Measurements from ENCODE around the gene KRT7.

KRT7 gene

GRCh38 chr12:52270541-52271070 lies 37.6 kb downstream of the KRT7 start:
- Histone ChIP-seq H3K4me3 (ENCODE audit: low read depth in 1 of 2, low read length in 2 of 2) (no peak overlapping the region), H3K4me1 (ENCODE audit: control insufficient read depth in 1 of 2, insufficient read depth in 2 of 2, low read length in 2 of 2) (no peaks in the 10 kb centered on the region), H3K9me3 (ENCODE audit: control insufficient read depth in 1 of 2, low read length in 2 of 2) (no peaks in the 10 kb centered on the region), H3K36me3 (ENCODE audit: control insufficient read depth in 1 of 2, insufficient read depth in 2 of 2, low read length in 2 of 2) (no peaks in the 10 kb centered on the region), H3K27me3 (ENCODE audit: low read depth, low read length) (no peaks in the 10 kb centered on the region), H3K27ac (ENCODE audit: low read length) (no peak overlapping the region)

GRCh38 chr12:52271158-52271557 lies 38.1 kb downstream of the KRT7 start:
- H3K27me3 ChIP-seq (ENCODE audit: low read depth, low read length): no peaks in the 10 kb centered on the region
- no peak overlapping the region for H3K4me3 ChIP-seq (ENCODE audit: low read depth in 1 of 2, low read length in 2 of 2)
- H3K4me1 ChIP-seq (ENCODE audit: control insufficient read depth in 1 of 2, insufficient read depth in 2 of 2, low read length in 2 of 2): no peaks in the 10 kb centered on the region
- H3K27ac ChIP-seq (ENCODE audit: low read length): no peak overlapping the region
- H3K9me3 ChIP-seq (ENCODE audit: control insufficient read depth in 1 of 2, low read length in 2 of 2): no peaks in the 10 kb centered on the region
- H3K36me3 ChIP-seq (ENCODE audit: control insufficient read depth in 1 of 2, insufficient read depth in 2 of 2, low read length in 2 of 2): no peaks in the 10 kb centered on the region

- Histone ChIP-seq H3K4me1 (ENCODE audit: control insufficient read depth in 1 of 2, insufficient read depth in 2 of 2, low read length in 2 of 2) (peaks cover 0 to 4% of the 10 kb centered on the region in 2 donors), H3K36me3 (ENCODE audit: control insufficient read depth in 1 of 2, insufficient read depth in 2 of 2, low read length in 2 of 2) (no peaks in the 10 kb centered on the region), H3K4me3 (ENCODE audit: low read depth in 1 of 2, low read length in 2 of 2) (no peak within 1 kb of the TSS), H3K27me3 (ENCODE audit: low read depth, low read length) (peaks cover 5% of the 10 kb centered on the region), H3K9me3 (ENCODE audit: control insufficient read depth in 1 of 2, low read length in 2 of 2) (no peaks in the 10 kb centered on the region), H3K27ac (ENCODE audit: low read length) (no peak within 1 kb of the TSS)
Observed at GRCh38 chr12:52274521-52275120, 41.6 kb downstream of the KRT7 start, which contains the start of gene KRT86. Gene KRT86, plus strand, starts transcription at chr12:52274645. Its CDS starts 27,272 bp downstream, at chr12:52301917.

- Histone ChIP-seq H3K4me3 (ENCODE audit: low read depth in 1 of 2, low read length in 2 of 2) (no peak overlapping the region), H3K27ac (ENCODE audit: low read length) (no peak overlapping the region)
Observed at GRCh38 chr12:52275686-52276085, 42.6 kb downstream of the KRT7 start.

GRCh38 chr12:52277486-52278245 lies 44.6 kb downstream of the KRT7 start:
- H3K36me3 ChIP-seq (ENCODE audit: control insufficient read depth in 1 of 2, insufficient read depth in 2 of 2, low read length in 2 of 2): peaks cover 0 to 4% of the 10 kb centered on the region in 2 donors
- H3K4me1 ChIP-seq (ENCODE audit: control insufficient read depth in 1 of 2, insufficient read depth in 2 of 2, low read length in 2 of 2): peaks cover 14 to 15% of the 10 kb centered on the region in 2 donors
- H3K27me3 ChIP-seq (ENCODE audit: low read depth, low read length): peaks cover 5% of the 10 kb centered on the region
- no peak overlapping the region for H3K4me3 ChIP-seq (ENCODE audit: low read depth in 1 of 2, low read length in 2 of 2)
- H3K9me3 ChIP-seq (ENCODE audit: control insufficient read depth in 1 of 2, low read length in 2 of 2): no peaks in the 10 kb centered on the region
- no peak overlapping the region for H3K27ac ChIP-seq (ENCODE audit: low read length)

More at GRCh38 chr12:52275686-52276085, 42.6 kb downstream of the KRT7 start:
- peaks cover 0 to 3% of the 10 kb centered on the region in 2 donors for H3K36me3 ChIP-seq (ENCODE audit: control insufficient read depth in 1 of 2, insufficient read depth in 2 of 2, low read length in 2 of 2)
- peaks cover 5% of the 10 kb centered on the region for H3K27me3 ChIP-seq (ENCODE audit: low read depth, low read length)
- no peaks in the 10 kb centered on the region for H3K9me3 ChIP-seq (ENCODE audit: control insufficient read depth in 1 of 2, low read length in 2 of 2)
- peaks cover 6 to 8% of the 10 kb centered on the region in 2 donors for H3K4me1 ChIP-seq (ENCODE audit: control insufficient read depth in 1 of 2, insufficient read depth in 2 of 2, low read length in 2 of 2)

- peak overlapping the region; percentile 47 for H3K4me3 ChIP-seq (ENCODE audit: low read depth in 1 of 2, low read length in 2 of 2)
- peaks cover 5% of the 10 kb centered on the region for H3K27me3 ChIP-seq (ENCODE audit: low read depth, low read length)
- H3K4me1 ChIP-seq (ENCODE audit: control insufficient read depth in 1 of 2, insufficient read depth in 2 of 2, low read length in 2 of 2): peaks cover 14 to 15% of the 10 kb centered on the region in 2 donors
- no peaks in the 10 kb centered on the region for H3K9me3 ChIP-seq (ENCODE audit: control insufficient read depth in 1 of 2, low read length in 2 of 2)
- peak overlapping the region; percentile 90 for H3K27ac ChIP-seq (ENCODE audit: low read length)
- H3K36me3 ChIP-seq (ENCODE audit: control insufficient read depth in 1 of 2, insufficient read depth in 2 of 2, low read length in 2 of 2): peaks cover 0 to 4% of the 10 kb centered on the region in 2 donors
Observed at GRCh38 chr12:52278575-52279421, 45.8 kb downstream of the KRT7 start.

GRCh38 chr12:52279422-52280318 lies 46.6 kb downstream of the KRT7 start:
- Histone ChIP-seq H3K36me3 (ENCODE audit: control insufficient read depth in 1 of 2, insufficient read depth in 2 of 2, low read length in 2 of 2) (peaks cover 0 to 4% of the 10 kb centered on the region in 2 donors), H3K4me1 (ENCODE audit: control insufficient read depth in 1 of 2, insufficient read depth in 2 of 2, low read length in 2 of 2) (peaks cover 14 to 15% of the 10 kb centered on the region in 2 donors), H3K27ac (ENCODE audit: low read length) (peak overlapping the region; percentile 90), H3K9me3 (ENCODE audit: control insufficient read depth in 1 of 2, low read length in 2 of 2) (no peaks in the 10 kb centered on the region), H3K27me3 (ENCODE audit: low read depth, low read length) (peaks cover 5% of the 10 kb centered on the region), H3K4me3 (ENCODE audit: low read depth in 1 of 2, low read length in 2 of 2) (no peak overlapping the region)

GRCh38 chr12:52280319-52280795 lies 47.3 kb downstream of the KRT7 start:
- no peaks in the 10 kb centered on the region for H3K9me3 ChIP-seq (ENCODE audit: control insufficient read depth in 1 of 2, low read length in 2 of 2)
- H3K27ac ChIP-seq (ENCODE audit: low read length): peak overlapping the region; percentile 90

GRCh38 chr12:52280796-52281560 lies 47.9 kb downstream of the KRT7 start:
- Histone ChIP-seq H3K27ac (ENCODE audit: low read length) (peak overlapping the region; percentile 90), H3K27me3 (ENCODE audit: low read depth, low read length) (peaks cover 5% of the 10 kb centered on the region), H3K9me3 (ENCODE audit: control insufficient read depth in 1 of 2, low read length in 2 of 2) (no peaks in the 10 kb centered on the region), H3K36me3 (ENCODE audit: control insufficient read depth in 1 of 2, insufficient read depth in 2 of 2, low read length in 2 of 2) (peaks cover 0 to 4% of the 10 kb centered on the region in 2 donors), H3K4me3 (ENCODE audit: low read depth in 1 of 2, low read length in 2 of 2) (peak overlapping the region in 1 of 2 donors; percentile 5), H3K4me1 (ENCODE audit: control insufficient read depth in 1 of 2, insufficient read depth in 2 of 2, low read length in 2 of 2) (peaks cover 14 to 15% of the 10 kb centered on the region in 2 donors)

More at GRCh38 chr12:52280319-52280795, 47.3 kb downstream of the KRT7 start:
- H3K27me3 ChIP-seq (ENCODE audit: low read depth, low read length): peaks cover 5% of the 10 kb centered on the region
- no peak overlapping the region for H3K4me3 ChIP-seq (ENCODE audit: low read depth in 1 of 2, low read length in 2 of 2)
- peaks cover 0 to 4% of the 10 kb centered on the region in 2 donors for H3K36me3 ChIP-seq (ENCODE audit: control insufficient read depth in 1 of 2, insufficient read depth in 2 of 2, low read length in 2 of 2)
- H3K4me1 ChIP-seq (ENCODE audit: control insufficient read depth in 1 of 2, insufficient read depth in 2 of 2, low read length in 2 of 2): peaks cover 14 to 15% of the 10 kb centered on the region in 2 donors
